HEK293 (cell line): ENCODE data around the gene KCTD11.

Experiments
- CTCF ChIP-seq: fragments of 450-650 bp; formaldehyde crosslinking; IDR thresholded peaks from 2 replicates; pipeline ENCODE4 v1.5.1; 2016; ENCODE audit warnings: missing biosample characterization, missing genetic modification characterization
- ZBTB20 ChIP-seq: fragments of 450-650 bp; formaldehyde crosslinking; IDR thresholded peaks from 2 replicates; pipeline ENCODE4 v1.5.1; 2016; ENCODE audit warnings: missing biosample characterization, missing genetic modification characterization
- ZNF521 ChIP-seq: fragments of 450-650 bp; formaldehyde crosslinking; IDR thresholded peaks from 2 replicates; pipeline ENCODE4 v1.5.1; 2017; ENCODE audit warnings: missing biosample characterization, mild to moderate bottlenecking, missing genetic modification characterization
- ZNF785 ChIP-seq: fragments of 450-650 bp; formaldehyde crosslinking; IDR thresholded peaks from 2 replicates; pipeline ENCODE4 v1.5.1; 2016; ENCODE audit warnings: missing biosample characterization, missing genetic modification characterization
- ZXDB ChIP-seq: fragments of 450-650 bp; formaldehyde crosslinking; IDR thresholded peaks from 2 replicates; pipeline ENCODE4 v1.5.1; 2016; ENCODE audit warnings: missing biosample characterization, missing genetic modification characterization
- TF ChIP-seq, protein P1 (sequence below): fragments of 450-650 bp; formaldehyde crosslinking; IDR thresholded peaks from 2 replicates; pipeline ENCODE4 v1.5.1; 2016; ENCODE audit warnings: missing biosample characterization, missing genetic modification characterization, borderline replicate concordance
- TF ChIP-seq, protein P2 (sequence below): fragments of 450-650 bp; formaldehyde crosslinking; IDR thresholded peaks from 2 replicates; pipeline ENCODE4 v1.5.1; 2016; ENCODE audit warnings: missing biosample characterization, missing genetic modification characterization

DNA sequence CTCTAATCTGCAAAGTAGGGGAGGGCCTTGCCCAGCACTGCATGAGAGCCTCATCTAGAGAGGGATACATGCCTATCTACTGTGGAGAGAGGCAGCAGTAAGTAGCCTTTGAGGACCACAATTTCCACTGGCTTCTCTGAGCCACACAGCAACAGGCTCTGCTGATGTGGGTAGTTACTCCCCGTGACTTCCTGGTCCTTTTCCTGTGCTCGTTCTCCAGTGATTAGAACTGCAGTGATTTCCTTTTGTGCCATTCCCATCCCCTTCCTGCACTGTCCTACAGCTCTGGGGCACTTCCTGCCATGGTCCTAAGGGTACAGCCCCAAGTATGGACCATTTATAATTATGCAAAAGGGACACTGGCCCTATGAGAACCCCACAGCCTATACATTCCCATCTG lies 39.3 kb downstream of the KCTD11 start:
- TF ChIP-seq CTCF (tag by site-specific recombination), result no peak
- TF ChIP-seq, protein P1, sequence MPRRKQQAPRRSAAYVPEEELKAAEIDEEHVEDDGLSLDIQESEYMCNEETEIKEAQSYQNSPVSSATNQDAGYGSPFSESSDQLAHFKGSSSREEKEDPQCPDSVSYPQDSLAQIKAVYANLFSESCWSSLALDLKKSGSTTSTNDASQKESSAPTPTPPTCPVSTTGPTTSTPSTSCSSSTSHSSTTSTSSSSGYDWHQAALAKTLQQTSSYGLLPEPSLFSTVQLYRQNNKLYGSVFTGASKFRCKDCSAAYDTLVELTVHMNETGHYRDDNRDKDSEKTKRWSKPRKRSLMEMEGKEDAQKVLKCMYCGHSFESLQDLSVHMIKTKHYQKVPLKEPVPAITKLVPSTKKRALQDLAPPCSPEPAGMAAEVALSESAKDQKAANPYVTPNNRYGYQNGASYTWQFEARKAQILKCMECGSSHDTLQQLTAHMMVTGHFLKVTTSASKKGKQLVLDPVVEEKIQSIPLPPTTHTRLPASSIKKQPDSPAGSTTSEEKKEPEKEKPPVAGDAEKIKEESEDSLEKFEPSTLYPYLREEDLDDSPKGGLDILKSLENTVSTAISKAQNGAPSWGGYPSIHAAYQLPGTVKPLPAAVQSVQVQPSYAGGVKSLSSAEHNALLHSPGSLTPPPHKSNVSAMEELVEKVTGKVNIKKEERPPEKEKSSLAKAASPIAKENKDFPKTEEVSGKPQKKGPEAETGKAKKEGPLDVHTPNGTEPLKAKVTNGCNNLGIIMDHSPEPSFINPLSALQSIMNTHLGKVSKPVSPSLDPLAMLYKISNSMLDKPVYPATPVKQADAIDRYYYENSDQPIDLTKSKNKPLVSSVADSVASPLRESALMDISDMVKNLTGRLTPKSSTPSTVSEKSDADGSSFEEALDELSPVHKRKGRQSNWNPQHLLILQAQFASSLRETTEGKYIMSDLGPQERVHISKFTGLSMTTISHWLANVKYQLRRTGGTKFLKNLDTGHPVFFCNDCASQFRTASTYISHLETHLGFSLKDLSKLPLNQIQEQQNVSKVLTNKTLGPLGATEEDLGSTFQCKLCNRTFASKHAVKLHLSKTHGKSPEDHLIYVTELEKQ (tag by site-specific recombination), result no peak
- no peak for TF ChIP-seq ZNF785 (tag by site-specific recombination)
- TF ChIP-seq ZNF521 (tag by site-specific recombination), result no peak
- TF ChIP-seq ZBTB20 (tag by site-specific recombination), result no peak
- TF ChIP-seq, protein P2, sequence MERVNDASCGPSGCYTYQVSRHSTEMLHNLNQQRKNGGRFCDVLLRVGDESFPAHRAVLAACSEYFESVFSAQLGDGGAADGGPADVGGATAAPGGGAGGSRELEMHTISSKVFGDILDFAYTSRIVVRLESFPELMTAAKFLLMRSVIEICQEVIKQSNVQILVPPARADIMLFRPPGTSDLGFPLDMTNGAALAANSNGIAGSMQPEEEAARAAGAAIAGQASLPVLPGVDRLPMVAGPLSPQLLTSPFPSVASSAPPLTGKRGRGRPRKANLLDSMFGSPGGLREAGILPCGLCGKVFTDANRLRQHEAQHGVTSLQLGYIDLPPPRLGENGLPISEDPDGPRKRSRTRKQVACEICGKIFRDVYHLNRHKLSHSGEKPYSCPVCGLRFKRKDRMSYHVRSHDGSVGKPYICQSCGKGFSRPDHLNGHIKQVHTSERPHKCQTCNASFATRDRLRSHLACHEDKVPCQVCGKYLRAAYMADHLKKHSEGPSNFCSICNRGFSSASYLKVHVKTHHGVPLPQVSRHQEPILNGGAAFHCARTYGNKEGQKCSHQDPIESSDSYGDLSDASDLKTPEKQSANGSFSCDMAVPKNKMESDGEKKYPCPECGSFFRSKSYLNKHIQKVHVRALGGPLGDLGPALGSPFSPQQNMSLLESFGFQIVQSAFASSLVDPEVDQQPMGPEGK (tag by site-specific recombination), result no peak
- TF ChIP-seq ZXDB (tag by site-specific recombination), result no peak
